ENCODE data around the gene OR11H6.
"Not testable (repeated sequence)": the region's sequence is repeated elsewhere in the genome, so short reads cannot be mapped to it uniquely, and the experiment has no call there.

OR11H6 gene

GRCh38 chr14:20195911-20196310 is 27.6 kb upstream of the OR11H6 start:
- Histone ChIP-seq H3K4me3 (ENCODE audit: low read length) (no peak overlapping the region), H4K8ac (ENCODE audit: low read depth, low read length) (no peak overlapping the region), H2BK120ac (ENCODE audit: low read depth, low read length) (no peak overlapping the region), H3K27me3 (ENCODE audit: insufficient read depth, low read length, poor library complexity) (no peaks in the 10 kb centered on the region), H2AK5ac (ENCODE audit: low read length) (no peak overlapping the region), H3K4me1 (ENCODE audit: control insufficient read depth, low read depth, low read length) (no peaks in the 10 kb centered on the region), H4K5ac (ENCODE audit: low read length) (no peak overlapping the region), H3K79me1 (ENCODE audit: low read length) (no peaks in the 10 kb centered on the region), H2BK15ac (replicated peaks; ENCODE audit: low read depth) (no peak overlapping the region), H3K4ac (ENCODE audit: low read depth, low read length) (no peak overlapping the region), H3K9ac (ENCODE audit: low read length) (no peak overlapping the region), H3K23ac (ENCODE audit: low read length) (no peak overlapping the region), H3K56ac (ENCODE audit: low read length) (no peak overlapping the region), H2BK5ac (ENCODE audit: low read length) (no peak overlapping the region), H3K36me3 (ENCODE audit: control insufficient read depth, insufficient read depth, low read length) (no peaks in the 10 kb centered on the region), H3K4me2 (ENCODE audit: low read length) (no peak overlapping the region), H3K27ac (ENCODE audit: low read depth, low read length) (no peak overlapping the region), H3K79me2 (ENCODE audit: control insufficient read depth, insufficient read depth, low read length) (no peaks in the 10 kb centered on the region), H3K18ac (ENCODE audit: low read length) (no peak overlapping the region)
- no peak for DNase-seq
- no CpG with 5 or more reads among the region's 2 CpGs for WGBS (ENCODE audit: extremely low coverage, insufficient coverage, low lambda C conversion rate)

- no peak overlapping the region for H2AK5ac ChIP-seq (ENCODE audit: low read length)
- no peaks in the 10 kb centered on the region for H3K27me3 ChIP-seq (ENCODE audit: insufficient read depth, low read length, poor library complexity)
- H3K36me3 ChIP-seq (ENCODE audit: control insufficient read depth, insufficient read depth, low read length), result no peaks in the 10 kb centered on the region
- DNase-seq, result no peak
- no CpG with 5 or more reads among the region's 6 CpGs for WGBS (ENCODE audit: extremely low coverage, insufficient coverage, low lambda C conversion rate)
- H3K4me1 ChIP-seq (ENCODE audit: control insufficient read depth, low read depth, low read length), result no peaks in the 10 kb centered on the region
- no peak overlapping the region for H3K4ac ChIP-seq (ENCODE audit: low read depth, low read length)
- H3K18ac ChIP-seq (ENCODE audit: low read length), result no peak overlapping the region
- no peak overlapping the region for H3K56ac ChIP-seq (ENCODE audit: low read length)
- H2BK15ac ChIP-seq (replicated peaks; ENCODE audit: low read depth), result no peak overlapping the region
- no peak overlapping the region for H4K8ac ChIP-seq (ENCODE audit: low read depth, low read length)
- H3K79me1 ChIP-seq (ENCODE audit: low read length), result no peaks in the 10 kb centered on the region
- H2BK120ac ChIP-seq (ENCODE audit: low read depth, low read length), result no peak overlapping the region
- no peak overlapping the region for H4K5ac ChIP-seq (ENCODE audit: low read length)
- no peak overlapping the region for H3K27ac ChIP-seq (ENCODE audit: low read depth, low read length)
- H3K79me2 ChIP-seq (ENCODE audit: control insufficient read depth, insufficient read depth, low read length), result no peaks in the 10 kb centered on the region
- H3K4me2 ChIP-seq (ENCODE audit: low read length), result no peak overlapping the region
- no peak overlapping the region for H3K9ac ChIP-seq (ENCODE audit: low read length)
- H3K4me3 ChIP-seq (ENCODE audit: low read length), result no peak overlapping the region
- no peak overlapping the region for H3K23ac ChIP-seq (ENCODE audit: low read length)
- no peak overlapping the region for H2BK5ac ChIP-seq (ENCODE audit: low read length)
Measured at GRCh38 chr14:20197459-20197858, 26.1 kb upstream of the OR11H6 start.

- no CpG with 5 or more reads among the region's 5 CpGs for WGBS (ENCODE audit: extremely low coverage, insufficient coverage, low lambda C conversion rate)
- Histone ChIP-seq H4K5ac (ENCODE audit: low read length) (no peak overlapping the region), H2BK120ac (ENCODE audit: low read depth, low read length) (no peak overlapping the region), H3K4me3 (ENCODE audit: low read length) (no peak overlapping the region), H3K23ac (ENCODE audit: low read length) (no peak overlapping the region), H3K56ac (ENCODE audit: low read length) (no peak overlapping the region), H3K4me1 (ENCODE audit: control insufficient read depth, low read depth, low read length) (no peaks in the 10 kb centered on the region), H3K18ac (ENCODE audit: low read length) (no peak overlapping the region), H3K79me2 (ENCODE audit: control insufficient read depth, insufficient read depth, low read length) (no peaks in the 10 kb centered on the region), H3K4ac (ENCODE audit: low read depth, low read length) (no peak overlapping the region), H3K36me3 (ENCODE audit: control insufficient read depth, insufficient read depth, low read length) (no peaks in the 10 kb centered on the region), H2BK15ac (replicated peaks; ENCODE audit: low read depth) (no peak overlapping the region), H3K27ac (ENCODE audit: low read depth, low read length) (no peak overlapping the region), H3K27me3 (ENCODE audit: insufficient read depth, low read length, poor library complexity) (no peaks in the 10 kb centered on the region), H3K9ac (ENCODE audit: low read length) (no peak overlapping the region), H4K8ac (ENCODE audit: low read depth, low read length) (no peak overlapping the region), H2BK5ac (ENCODE audit: low read length) (no peak overlapping the region), H2AK5ac (ENCODE audit: low read length) (no peak overlapping the region), H3K79me1 (ENCODE audit: low read length) (no peaks in the 10 kb centered on the region), H3K4me2 (ENCODE audit: low read length) (no peak overlapping the region)
- no peak for DNase-seq
Measured at GRCh38 chr14:20198991-20199390, 24.5 kb upstream of the OR11H6 start.

- H3K4me3 ChIP-seq (ENCODE audit: low read length), result no peak overlapping the region
- H3K4ac ChIP-seq (ENCODE audit: low read depth, low read length), result no peak overlapping the region
- no peak overlapping the region for H3K23ac ChIP-seq (ENCODE audit: low read length)
- H3K27ac ChIP-seq (ENCODE audit: low read depth, low read length), result no peak overlapping the region
- no peak overlapping the region for H4K5ac ChIP-seq (ENCODE audit: low read length)
- no peak overlapping the region for H2BK120ac ChIP-seq (ENCODE audit: low read depth, low read length)
- H3K27me3 ChIP-seq (ENCODE audit: insufficient read depth, low read length, poor library complexity), result no peaks in the 10 kb centered on the region
- no peak overlapping the region for H2AK5ac ChIP-seq (ENCODE audit: low read length)
- no peak overlapping the region for H2BK15ac ChIP-seq (replicated peaks; ENCODE audit: low read depth)
- no peak overlapping the region for H2BK5ac ChIP-seq (ENCODE audit: low read length)
- no peak overlapping the region for H3K4me2 ChIP-seq (ENCODE audit: low read length)
- no peaks in the 10 kb centered on the region for H3K79me2 ChIP-seq (ENCODE audit: control insufficient read depth, insufficient read depth, low read length)
- H4K8ac ChIP-seq (ENCODE audit: low read depth, low read length), result no peak overlapping the region
- no peak overlapping the region for H3K56ac ChIP-seq (ENCODE audit: low read length)
- no peaks in the 10 kb centered on the region for H3K79me1 ChIP-seq (ENCODE audit: low read length)
- H3K36me3 ChIP-seq (ENCODE audit: control insufficient read depth, insufficient read depth, low read length), result no peaks in the 10 kb centered on the region
- H3K18ac ChIP-seq (ENCODE audit: low read length), result no peak overlapping the region
- H3K9ac ChIP-seq (ENCODE audit: low read length), result no peak overlapping the region
- no peak for DNase-seq
- WGBS (ENCODE audit: extremely low coverage, insufficient coverage, low lambda C conversion rate), result no CpG with 5 or more reads among the region's 3 CpGs
- no peaks in the 10 kb centered on the region for H3K4me1 ChIP-seq (ENCODE audit: control insufficient read depth, low read depth, low read length)
Measured at GRCh38 chr14:20204721-20205120, 18.8 kb upstream of the OR11H6 start.

- H3K18ac ChIP-seq (ENCODE audit: low read length), result no peak overlapping the region
- H3K23ac ChIP-seq (ENCODE audit: low read length), result no peak overlapping the region
- no peak overlapping the region for H2AK5ac ChIP-seq (ENCODE audit: low read length)
- H3K79me2 ChIP-seq (ENCODE audit: control insufficient read depth, insufficient read depth, low read length), result no peaks in the 10 kb centered on the region
- H3K9ac ChIP-seq (ENCODE audit: low read length), result no peak overlapping the region
- H3K27me3 ChIP-seq (ENCODE audit: insufficient read depth, low read length, poor library complexity), result no peaks in the 10 kb centered on the region
- H3K56ac ChIP-seq (ENCODE audit: low read length), result no peak overlapping the region
- no peak overlapping the region for H4K5ac ChIP-seq (ENCODE audit: low read length)
- no peak overlapping the region for H3K4me3 ChIP-seq (ENCODE audit: low read length)
- no peak overlapping the region for H2BK5ac ChIP-seq (ENCODE audit: low read length)
- no peak overlapping the region for H3K27ac ChIP-seq (ENCODE audit: low read depth, low read length)
- H2BK120ac ChIP-seq (ENCODE audit: low read depth, low read length), result no peak overlapping the region
- no peaks in the 10 kb centered on the region for H3K36me3 ChIP-seq (ENCODE audit: control insufficient read depth, insufficient read depth, low read length)
- WGBS (ENCODE audit: extremely low coverage, insufficient coverage, low lambda C conversion rate), result no CpG with 5 or more reads among the region's 2 CpGs
- H3K79me1 ChIP-seq (ENCODE audit: low read length), result no peaks in the 10 kb centered on the region
- H3K4ac ChIP-seq (ENCODE audit: low read depth, low read length), result no peak overlapping the region
- no peak overlapping the region for H3K4me2 ChIP-seq (ENCODE audit: low read length)
- H3K4me1 ChIP-seq (ENCODE audit: control insufficient read depth, low read depth, low read length), result no peaks in the 10 kb centered on the region
- no peak overlapping the region for H2BK15ac ChIP-seq (replicated peaks; ENCODE audit: low read depth)
- DNase-seq, result no peak
- no peak overlapping the region for H4K8ac ChIP-seq (ENCODE audit: low read depth, low read length)
Measured at GRCh38 chr14:20209595-20209994, 13.9 kb upstream of the OR11H6 start.

GRCh38 chr14:20212406-20212805 is 11.1 kb upstream of the OR11H6 start:
- not testable (repeated sequence) for H3K79me1 ChIP-seq (ENCODE audit: low read length); H3K9ac ChIP-seq (ENCODE audit: low read length); H2BK15ac ChIP-seq (replicated peaks; ENCODE audit: low read depth); H3K4me1 ChIP-seq (ENCODE audit: control insufficient read depth, low read depth, low read length); H3K23ac ChIP-seq (ENCODE audit: low read length); H3K27me3 ChIP-seq (ENCODE audit: insufficient read depth, low read length, poor library complexity); H3K18ac ChIP-seq (ENCODE audit: low read length); H2BK5ac ChIP-seq (ENCODE audit: low read length); H3K56ac ChIP-seq (ENCODE audit: low read length); H3K36me3 ChIP-seq (ENCODE audit: control insufficient read depth, insufficient read depth, low read length); H3K4me2 ChIP-seq (ENCODE audit: low read length); H2AK5ac ChIP-seq (ENCODE audit: low read length); H3K4ac ChIP-seq (ENCODE audit: low read depth, low read length); H3K4me3 ChIP-seq (ENCODE audit: low read length); DNase-seq; H4K5ac ChIP-seq (ENCODE audit: low read length); H4K8ac ChIP-seq (ENCODE audit: low read depth, low read length); H3K79me2 ChIP-seq (ENCODE audit: control insufficient read depth, insufficient read depth, low read length); H3K27ac ChIP-seq (ENCODE audit: low read depth, low read length); H2BK120ac ChIP-seq (ENCODE audit: low read depth, low read length)
- WGBS (ENCODE audit: extremely low coverage, insufficient coverage, low lambda C conversion rate), result no CpG with 5 or more reads among the region's 28 CpGs

All from mesendoderm (in vitro differentiated cells).